IMR-90 (cell line): Measurements from ENCODE around the gene ANTXR1. TPM values are rescaled to one million over a fixed set of nuclear protein-coding genes. Genes with fewer than 3 reads are reported as not detected.

Source experiments
- ATAC-seq: fragments of 200-7000 bp; cut with Tn5 transposase; 2 replicates; pipeline ENCODE4 v1.9.1; 2020; ENCODE audit warnings: low read depth, mild to moderate bottlenecking, moderate library complexity
- BruUV-seq: library from RNA; stranded (reverse); fragments of 400-500 nt; replicated peaks from 2 replicates; lab custom pipeline; 2021; lab: Mats Ljungman, UMichigan
- CTCF ChIA-PET: fragments of 300-600 bp; formaldehyde crosslinking; extraction: SDS; loops from one replicate; lab custom pipeline; 2021; ENCODE audit warnings: antibody characterized with exemption; lab: Yijun Ruan, JAX
- POLR2A ChIA-PET: fragments of 300-600 bp; sonication (Branson Sonifier 250); formaldehyde crosslinking; loops from one replicate; lab custom pipeline; 2022; ENCODE audit warnings: antibody characterized with exemption; ENCODE audit not compliant: unreplicated experiment; lab: Charles Lee
- DNase-seq: peaks from one replicate; pipeline ENCODE4 v3.0.0; 2013
- H2AFZ ChIP-seq: replicated peaks from 2 replicates; pipeline ENCODE3; 2013; ENCODE audit warnings: low read length, mild to moderate bottlenecking; ENCODE audit not compliant: poor library complexity
- H2AK5ac ChIP-seq: 2 replicates; pipeline ENCODE4 v1.6.1; 2013; ENCODE audit warnings: low read depth, low read length, inconsistent platforms
- H2AK9ac ChIP-seq: replicated peaks from 2 replicates; pipeline ENCODE3; 2013; ENCODE audit warnings: mild to moderate bottlenecking, low read depth, low read length, moderate library complexity; ENCODE audit not compliant: poor library complexity
- H2BK120ac ChIP-seq: 2 replicates; pipeline ENCODE4 v1.6.1; 2013; ENCODE audit warnings: low read depth, low read length, inconsistent platforms
- H2BK15ac ChIP-seq: 3 replicates; pipeline ENCODE4 v1.6.1; 2013; ENCODE audit warnings: low read depth, low read length, inconsistent platforms
- H2BK20ac ChIP-seq: 2 replicates; pipeline ENCODE4 v1.6.1; 2013; ENCODE audit warnings: low read depth, mild to moderate bottlenecking, inconsistent platforms, low read length, moderate library complexity
- H2BK5ac ChIP-seq: 2 replicates; pipeline ENCODE4 v1.6.1; 2013; ENCODE audit warnings: mild to moderate bottlenecking, low read depth, low read length, inconsistent platforms; ENCODE audit not compliant: poor library complexity, severe bottlenecking
- H3K14ac ChIP-seq: replicated peaks from 2 replicates; pipeline ENCODE4 v1.6.1; 2013; ENCODE audit warnings: low read depth, low read length, inconsistent platforms
- H3K18ac ChIP-seq: 2 replicates; pipeline ENCODE4 v1.6.1; 2013; ENCODE audit warnings: low read depth, low read length, control low read depth
- H3K23ac ChIP-seq: 2 replicates; pipeline ENCODE4 v1.6.1; 2013; ENCODE audit warnings: low read depth, low read length, inconsistent platforms
- H3K27ac ChIP-seq: 2 replicates; pipeline ENCODE4 v1.5.1; 2013; ENCODE audit warnings: mild to moderate bottlenecking, control low read depth, low read length; ENCODE audit not compliant: insufficient read depth
- H3K27me3 ChIP-seq: 2 replicates; pipeline ENCODE4 v1.6.1; 2013; ENCODE audit warnings: low read length; ENCODE audit not compliant: control insufficient read depth, insufficient read depth
- H3K36me3 ChIP-seq: 2 replicates; pipeline ENCODE4 v1.6.1; 2013; ENCODE audit warnings: low read length, mixed read lengths; ENCODE audit not compliant: control insufficient read depth, insufficient read depth
- H3K4ac ChIP-seq: 2 replicates; pipeline ENCODE4 v1.6.1; 2013; ENCODE audit warnings: low read depth, low read length, inconsistent platforms
- H3K4me1 ChIP-seq: 2 replicates; pipeline ENCODE4 v1.6.1; 2013; ENCODE audit warnings: low read length, mixed read lengths; ENCODE audit not compliant: control insufficient read depth, insufficient read depth
- H3K4me2 ChIP-seq: 2 replicates; pipeline ENCODE4 v1.6.1; 2013; ENCODE audit warnings: low read depth, mild to moderate bottlenecking, control low read depth, low read length, moderate library complexity
- H3K4me3 ChIP-seq: 2 replicates; pipeline ENCODE4 v1.5.1; 2013; ENCODE audit warnings: low read depth, mild to moderate bottlenecking, control low read depth, low read length, moderate library complexity; ENCODE audit not compliant: insufficient read depth
- H3K56ac ChIP-seq: 2 replicates; pipeline ENCODE4 v1.6.1; 2013; ENCODE audit warnings: low read length, inconsistent platforms; ENCODE audit not compliant: insufficient read depth; ENCODE audit errors: extremely low read depth
- H3K79me1 ChIP-seq, 2 experiments: 2 replicates each; pipeline ENCODE4 v1.6.1; 2013; ENCODE audit warnings: low read length in 2 of 2, inconsistent platforms in 1 of 2, low read depth in 1 of 2
- H3K9ac ChIP-seq: 2 replicates; pipeline ENCODE4 v1.6.1; 2013; ENCODE audit warnings: low read depth, low read length, control low read depth
- H3K9me1 ChIP-seq: 2 replicates; pipeline ENCODE4 v1.6.1; 2013; ENCODE audit warnings: low read length, inconsistent platforms; ENCODE audit not compliant: insufficient read depth
- H3K9me3 ChIP-seq: 2 replicates; pipeline ENCODE4 v1.6.1; 2013; ENCODE audit warnings: low read length; ENCODE audit not compliant: control insufficient read depth, insufficient read depth
- H4K20me1 ChIP-seq: 2 replicates; pipeline ENCODE4 v1.6.1; 2013; ENCODE audit warnings: low read length, inconsistent platforms; ENCODE audit not compliant: insufficient read depth
- H4K5ac ChIP-seq: 2 replicates; pipeline ENCODE4 v1.6.1; 2013; ENCODE audit warnings: mild to moderate bottlenecking, low read depth, low read length, control low read depth
- H4K8ac ChIP-seq, 2 experiments: 2 replicates each; pipeline ENCODE4 v1.6.1; 2013; ENCODE audit warnings: low read depth in 2 of 2, low read length in 2 of 2, control low read depth in 1 of 2, inconsistent platforms in 1 of 2
- H4K91ac ChIP-seq: 2 replicates; pipeline ENCODE4 v1.6.1; 2013; ENCODE audit warnings: low read depth, low read length, inconsistent platforms; ENCODE audit not compliant: insufficient read depth
- CTCF ChIP-seq: conservative IDR thresholded peaks from 2 replicates; pipeline ENCODE4 v1.5.1; 2012; ENCODE audit warnings: mild to moderate bottlenecking, low read depth, low read length, improper control_type of control experiment
- RAD21 ChIP-seq: IDR thresholded peaks from 2 replicates; pipeline ENCODE4 v1.6.1; 2012; ENCODE audit warnings: low read length, improper control_type of control experiment
- RCOR1 ChIP-seq: IDR thresholded peaks from 2 replicates; pipeline ENCODE4 v1.6.1; 2012; ENCODE audit warnings: mild to moderate bottlenecking, low read length, improper control_type of control experiment; ENCODE audit not compliant: insufficient replicate concordance
- dilution Hi-C: fragments of 300-500 bp; cut with HindIII; formaldehyde crosslinking; loops from one replicate; pipeline ENCODE4 v1.14.3; 2018; ENCODE audit warnings: low sequenced_read_pairs; ENCODE audit not compliant: unreplicated experiment
- in situ Hi-C: fragments of 300-500 bp; cut with MboI; formaldehyde crosslinking; loops from 3 replicates; pipeline ENCODE4 v1.14.3; 2019; ENCODE audit warnings: low sequenced_read_pairs, inconsistent platforms, mixed read lengths
- intact Hi-C: fragments of 100-400 bp; cut with micrococcal nuclease; formaldehyde crosslinking; loops from 2 replicates; pipeline ENCODE4 v1.10.0; 2022
- polyA plus RNA-seq, 3 experiments: library from polyadenylated mRNA; depleted of rRNA; stranded (reverse); fragments of >200 nt; gene quantifications; 2 replicates each; pipeline ENCODE4 v1.2.3, GENCODE V29; 2012; ENCODE audit warnings: low replicate concordance in 1 of 3
- total RNA-seq: library from RNA; depleted of rRNA; stranded (reverse); fragments of >200 nt; gene quantifications from 2 replicates; pipeline ENCODE4 v1.2.3, GENCODE V29; 2012

ANTXR1 gene
- total and polyA plus RNA-seq, 2 of the 4 experiments (the other 2 are of a cell fraction), result 27.2 to 36.9 TPM

- H4K20me1 ChIP-seq, result no peaks in the 10 kb centered on the region
- no TSS peak for BruUV-seq
- no peak overlapping the region for H3K4ac ChIP-seq
- intact Hi-C loops (no loop called here), dilution Hi-C loops (loop anchor here (25.0 kb wide), 1 partner anchor 305 kb away; no protein-coding TSS in a partner anchor), in situ Hi-C loops (no loop called here)
- no peak overlapping the region for H2AK5ac ChIP-seq
- no peak overlapping the region for H2BK5ac ChIP-seq
- H3K4me1 ChIP-seq, result no peaks in the 10 kb centered on the region
- no peaks in the 10 kb centered on the region; the same call in 1 of the 2 replicates for H3K9me1 ChIP-seq
- no peaks in the 10 kb centered on the region for H3K79me1 ChIP-seq
- no peak overlapping the region for H3K18ac ChIP-seq
- H3K9ac ChIP-seq, result no peak overlapping the region
- no peak overlapping the region for H3K14ac ChIP-seq
- DNase-seq (no peak), ATAC-seq (no peak)
- H4K8ac ChIP-seq, result no peak overlapping the region
- no peak overlapping the region for H2AFZ ChIP-seq
- no peak overlapping the region for H4K91ac ChIP-seq
- no peak overlapping the region for H2BK15ac ChIP-seq
- ChIA-PET CTCF (no interaction called here), POLR2A (interaction anchor here (0.6 kb wide), 1 partner anchor 354 kb away, joined by 4 read pairs; no protein-coding TSS in a partner anchor)
- no peak overlapping the region for H3K27ac ChIP-seq
- TF ChIP-seq CTCF (no peak), RCOR1 (no peak), RAD21 (no peak)
- H2BK120ac ChIP-seq, result no peak overlapping the region
- no peak overlapping the region for H3K56ac ChIP-seq
- H3K36me3 ChIP-seq, result no peaks in the 10 kb centered on the region
- no peak overlapping the region for H2BK20ac ChIP-seq
- H3K4me2 ChIP-seq, result no peak overlapping the region
- H3K4me3 ChIP-seq, result no peak overlapping the region
- H3K27me3 ChIP-seq, result no peaks in the 10 kb centered on the region
- no peak overlapping the region for H2AK9ac ChIP-seq
- peaks cover 9% of the 10 kb centered on the region for H3K9me3 ChIP-seq
- no peak overlapping the region for H3K23ac ChIP-seq
- no peak overlapping the region for H4K5ac ChIP-seq
Measured at GRCh38 chr2:69007169-69007568, 5.8 kb upstream of the ANTXR1 start.
